HUES64 (cell line): Measurements from ENCODE around the gene TMEM132C.

ENCODE experiments used
- H3K27ac ChIP-seq: 2 replicates; pipeline ENCODE4 v1.7.0; 2013; ENCODE audit warnings: low read depth, low read length, inconsistent platforms
- H3K27me3 ChIP-seq: 2 replicates; pipeline ENCODE4 v1.6.1; 2013; ENCODE audit warnings: mild to moderate bottlenecking, low read length; ENCODE audit not compliant: insufficient read depth
- H3K36me3 ChIP-seq: 2 replicates; pipeline ENCODE4 v1.6.1; 2013; ENCODE audit warnings: mild to moderate bottlenecking, low read length; ENCODE audit not compliant: insufficient read depth
- H3K4me1 ChIP-seq: 2 replicates; pipeline ENCODE4 v1.6.1; 2013; ENCODE audit warnings: mild to moderate bottlenecking, low read length, moderate library complexity; ENCODE audit not compliant: insufficient read depth
- H3K4me3 ChIP-seq: 2 replicates; pipeline ENCODE4 v1.5.1; 2013; ENCODE audit warnings: mild to moderate bottlenecking, low read length, moderate library complexity
- H3K9ac ChIP-seq: 2 replicates; pipeline ENCODE4 v1.6.1; 2013; ENCODE audit warnings: mild to moderate bottlenecking, low read depth, low read length
- H3K9me3 ChIP-seq: 2 replicates; pipeline ENCODE4 v1.6.1; 2013; ENCODE audit warnings: low read depth, low read length; ENCODE audit not compliant: insufficient read depth
- WGBS: fragments of 150-250, 120-280 bp; methylation state at CpG from one replicate; pipeline ENCODE4 v1.1.7; 2013; ENCODE audit warnings: missing lambda C conversion rate; 5-methylcytosine and 5-hydroxymethylcytosine counted together

TMEM132C gene

DNA sequence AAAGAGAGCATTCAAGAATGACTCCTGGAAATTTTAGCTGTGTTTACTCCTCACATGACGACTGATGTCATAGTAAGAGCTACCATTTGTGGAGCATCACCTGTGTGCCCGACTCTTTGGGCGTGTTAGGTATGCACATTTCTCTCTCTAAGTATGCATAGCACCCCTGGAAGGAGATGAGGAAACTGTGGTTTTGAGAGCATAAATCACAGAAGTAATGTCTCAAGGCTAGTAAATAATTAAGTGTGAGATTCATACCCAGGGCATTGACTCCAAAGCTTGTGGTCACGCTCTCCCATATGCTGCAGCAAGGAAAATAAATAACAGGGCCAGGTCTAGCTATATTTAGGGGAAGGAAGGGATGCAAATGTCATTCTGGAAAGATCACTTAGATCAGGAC lies 340.7 kb downstream of the TMEM132C start:
- Histone ChIP-seq H3K9ac (no peak overlapping the region), H3K9me3 (no peaks in the 10 kb centered on the region), H3K4me3 (no peak overlapping the region), H3K4me1 (peaks cover 9% of the 10 kb centered on the region), H3K36me3 (no peaks in the 10 kb centered on the region), H3K27ac (no peak overlapping the region), H3K27me3 (no peaks in the 10 kb centered on the region)
- WGBS = 96% methylated on average over 4 of the region's 4 CpGs

DNA sequence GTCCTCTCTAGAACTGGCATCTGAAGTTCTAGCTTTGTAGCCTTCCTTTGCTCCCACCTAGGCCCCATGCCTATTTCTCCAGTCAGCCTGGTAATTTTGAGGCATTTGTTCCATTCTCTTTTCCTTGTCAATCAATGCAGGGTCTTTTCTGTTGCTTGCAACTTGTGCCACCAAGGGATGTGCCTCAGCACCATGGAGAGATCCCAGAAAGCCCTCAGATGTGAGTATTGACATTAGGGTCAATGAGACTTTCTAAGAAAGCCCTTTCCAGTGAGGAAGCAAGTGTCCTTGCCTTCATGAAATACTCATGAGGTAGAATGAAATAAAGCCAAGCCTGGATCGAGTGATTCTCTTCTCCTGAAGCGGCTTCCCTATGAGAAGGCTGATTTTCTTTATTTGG lies 342.9 kb downstream of the TMEM132C start:
- no peak overlapping the region for H3K27ac ChIP-seq
- no peaks in the 10 kb centered on the region for H3K9me3 ChIP-seq
- WGBS = 92% methylated on average over 2 of the region's 2 CpGs
- no peaks in the 10 kb centered on the region for H3K27me3 ChIP-seq
- peaks cover 9% of the 10 kb centered on the region for H3K4me1 ChIP-seq
- H3K9ac ChIP-seq = no peak overlapping the region
- H3K4me3 ChIP-seq = no peak overlapping the region
- no peaks in the 10 kb centered on the region for H3K36me3 ChIP-seq

DNA sequence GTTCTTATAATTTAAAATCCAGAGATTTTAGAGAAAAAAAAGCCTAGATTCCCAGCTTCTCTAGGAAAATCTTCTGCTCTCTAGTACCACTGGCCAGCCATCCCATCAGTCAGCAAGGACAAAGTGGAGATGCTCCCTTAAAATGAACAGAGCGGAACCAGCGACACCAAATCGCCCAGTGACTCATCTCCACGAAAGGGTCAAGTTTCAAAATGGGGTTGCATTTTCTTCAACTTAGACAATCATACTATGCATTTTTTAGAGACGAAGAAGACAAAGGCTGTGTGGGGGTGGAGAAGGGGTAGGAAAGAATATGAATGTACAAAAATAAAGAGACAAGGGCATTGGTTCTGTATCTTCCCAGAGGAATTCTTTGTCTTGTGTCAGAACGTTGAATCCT lies 344.8 kb downstream of the TMEM132C start:
- H3K27me3 ChIP-seq = no peaks in the 10 kb centered on the region
- H3K9ac ChIP-seq = no peak overlapping the region
- H3K4me1 ChIP-seq = no peaks in the 10 kb centered on the region; the same call in 1 of the 2 replicates
- no peak overlapping the region for H3K27ac ChIP-seq
- no peaks in the 10 kb centered on the region for H3K9me3 ChIP-seq
- no peak overlapping the region for H3K4me3 ChIP-seq
- no peaks in the 10 kb centered on the region for H3K36me3 ChIP-seq
- WGBS = 79% methylated on average over 6 of the region's 6 CpGs

DNA sequence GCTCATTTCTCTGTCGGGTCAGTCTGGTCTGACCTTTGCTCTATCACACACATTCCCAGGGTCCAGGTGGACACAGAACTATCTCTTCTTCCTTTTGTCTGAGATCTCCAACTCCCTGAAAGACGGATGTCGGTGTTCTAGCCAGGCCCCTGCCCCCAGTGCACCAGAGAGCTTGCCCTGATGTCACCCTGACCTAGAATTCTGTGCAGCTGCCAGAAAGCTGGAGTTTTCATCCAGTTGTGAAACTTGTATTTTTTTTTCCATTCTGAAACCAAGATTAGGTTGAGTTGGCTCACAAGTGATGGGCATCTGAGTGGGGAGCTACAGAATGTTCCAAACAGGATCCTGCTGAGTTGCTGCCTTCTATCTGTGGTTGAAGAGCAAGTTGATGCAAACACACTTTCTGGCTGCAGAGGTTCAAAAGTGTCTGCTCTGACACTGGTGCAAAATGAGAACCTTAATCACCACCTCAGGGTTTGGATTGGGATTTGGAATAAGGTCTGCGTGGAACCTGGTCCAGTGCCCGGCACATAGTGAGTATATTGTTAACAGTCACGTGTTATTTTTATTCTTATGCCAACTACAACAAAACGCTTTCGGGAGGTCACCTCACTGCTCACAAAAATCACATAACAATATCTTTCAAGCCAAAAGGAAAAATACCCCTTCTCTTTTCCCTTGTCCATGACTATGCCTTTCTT lies 345.3 kb downstream of the TMEM132C start:
- no peaks in the 10 kb centered on the region for H3K27me3 ChIP-seq
- H3K4me3 ChIP-seq = no peak overlapping the region
- no peaks in the 10 kb centered on the region for H3K9me3 ChIP-seq
- no peaks in the 10 kb centered on the region; the same call in 1 of the 2 replicates for H3K4me1 ChIP-seq
- no peak overlapping the region for H3K27ac ChIP-seq
- H3K9ac ChIP-seq = no peak overlapping the region
- WGBS = 93% methylated on average over 8 of the region's 8 CpGs
- no peaks in the 10 kb centered on the region for H3K36me3 ChIP-seq

DNA sequence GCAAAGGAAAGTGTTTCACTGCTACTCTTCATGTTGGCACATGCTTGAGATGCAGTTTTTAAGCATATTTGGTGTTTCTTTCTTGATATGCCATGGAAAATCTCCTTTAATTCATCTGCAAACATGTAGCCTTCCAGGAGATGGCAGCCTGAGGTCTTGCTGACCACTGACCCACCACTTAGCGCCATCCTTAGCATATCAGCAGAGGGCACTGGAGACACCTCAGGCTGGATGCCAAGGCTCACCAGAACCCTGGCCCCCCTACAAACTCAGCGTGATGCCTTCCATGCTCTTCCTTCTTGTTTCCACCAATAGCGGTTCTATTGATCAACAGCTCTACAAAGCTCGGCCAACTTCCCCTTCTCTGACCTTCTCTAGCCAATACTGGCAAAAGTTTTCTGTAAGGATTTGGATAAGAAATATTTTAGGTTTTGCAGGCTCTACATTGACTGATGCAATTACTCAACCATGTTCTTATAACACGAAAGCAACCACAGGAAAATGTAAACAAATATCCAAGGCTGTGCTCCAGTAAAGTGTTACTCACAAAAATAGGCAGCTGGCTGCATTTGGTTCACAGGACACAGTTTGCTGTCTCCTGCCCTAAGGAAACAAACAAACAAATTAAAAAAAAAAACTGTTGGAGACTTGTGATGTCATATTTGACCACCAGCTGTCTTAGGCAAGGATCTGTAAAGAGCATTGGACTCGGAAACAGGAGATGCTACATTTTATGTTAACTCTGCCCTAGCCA lies 347.0 kb downstream of the TMEM132C start:
- Histone ChIP-seq H3K36me3 (no peaks in the 10 kb centered on the region), H3K4me1 (peaks cover 6% of the 10 kb centered on the region), H3K9ac (no peak overlapping the region), H3K4me3 (no peak overlapping the region), H3K27ac (no peak overlapping the region), H3K9me3 (no peaks in the 10 kb centered on the region), H3K27me3 (no peaks in the 10 kb centered on the region)
- 82% methylated on average over 6 of the region's 6 CpGs for WGBS

DNA sequence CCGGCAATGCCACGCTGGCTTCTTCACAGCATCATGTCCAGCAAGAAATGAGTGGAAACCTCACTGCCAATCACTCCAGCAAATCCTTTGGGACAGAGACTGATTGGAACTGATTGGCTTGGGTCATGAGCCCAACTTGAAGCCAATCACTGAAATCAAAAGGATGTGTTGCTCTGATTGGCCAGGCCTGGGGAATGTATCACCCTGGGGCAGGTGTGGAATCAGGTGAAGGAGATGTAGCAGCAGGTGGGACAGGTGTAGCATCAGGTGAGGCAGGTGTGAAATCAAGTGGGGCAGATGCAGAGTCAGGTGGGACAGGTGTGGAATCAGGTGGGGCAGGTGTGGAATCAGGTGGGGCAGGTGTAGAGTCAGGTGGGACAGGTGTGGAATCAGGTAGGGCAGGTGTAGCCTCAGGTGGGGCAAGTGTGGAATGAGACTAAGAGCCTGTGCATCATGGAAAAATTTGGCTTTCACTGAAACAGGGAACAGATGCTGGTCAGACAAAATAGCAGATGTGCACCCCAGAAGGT lies 350.4 kb downstream of the TMEM132C start:
- no peak overlapping the region for H3K4me3 ChIP-seq
- H3K9me3 ChIP-seq = no peaks in the 10 kb centered on the region
- peaks cover 9% of the 10 kb centered on the region; the same call in 1 of the 2 replicates for H3K4me1 ChIP-seq
- no peaks in the 10 kb centered on the region for H3K27me3 ChIP-seq
- no peak overlapping the region for H3K27ac ChIP-seq
- 89% methylated on average over 2 of the region's 2 CpGs for WGBS
- H3K9ac ChIP-seq = no peak overlapping the region
- H3K36me3 ChIP-seq = no peaks in the 10 kb centered on the region

DNA sequence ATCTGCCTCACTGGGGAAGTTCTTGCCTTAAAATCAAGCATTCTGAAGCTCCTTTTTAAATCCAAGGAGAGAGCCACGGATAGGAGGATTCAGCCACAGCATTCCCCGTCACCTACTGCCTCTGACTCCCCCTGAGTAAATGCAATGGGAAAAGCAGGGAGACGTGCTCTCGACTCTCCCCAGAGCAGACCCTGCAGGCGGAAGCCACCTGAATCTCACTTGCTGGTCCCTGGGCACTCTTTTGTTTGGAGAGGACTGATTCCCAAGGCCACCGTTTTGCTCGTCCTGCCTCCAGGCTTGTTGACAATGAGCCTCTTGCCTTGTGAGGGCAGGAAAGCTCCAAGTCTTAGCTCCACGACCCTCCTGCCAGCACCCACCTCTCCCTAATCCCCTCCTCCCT lies 352.3 kb downstream of the TMEM132C start:
- H3K9me3 ChIP-seq = no peaks in the 10 kb centered on the region
- no peaks in the 10 kb centered on the region for H3K27me3 ChIP-seq
- H3K27ac ChIP-seq = no peak overlapping the region
- H3K4me1 ChIP-seq = peaks cover 9% of the 10 kb centered on the region; the same call in 1 of the 2 replicates
- no peak overlapping the region for H3K4me3 ChIP-seq
- H3K9ac ChIP-seq = no peak overlapping the region
- 54% methylated on average over 8 of the region's 8 CpGs for WGBS
- H3K36me3 ChIP-seq = no peaks in the 10 kb centered on the region

DNA sequence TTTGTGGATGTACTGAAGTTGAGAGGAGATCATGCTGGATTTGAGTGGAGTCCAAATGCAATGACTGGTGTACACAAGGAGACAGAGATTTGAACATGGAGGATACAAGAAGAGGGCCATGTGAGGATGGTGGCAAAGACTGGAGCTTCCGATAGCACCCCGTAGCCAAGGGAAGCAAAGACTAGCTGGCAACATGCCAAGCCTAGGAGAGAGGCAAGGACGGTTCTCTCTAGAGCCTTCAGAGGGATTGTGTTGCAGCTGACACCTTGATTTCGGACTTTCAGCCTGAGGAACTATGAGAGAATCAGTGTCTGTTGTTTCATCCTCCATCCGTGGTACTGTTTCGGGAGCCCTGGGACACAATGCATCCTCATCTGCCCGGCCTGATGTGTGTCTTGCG lies 354.3 kb downstream of the TMEM132C start:
- peaks cover 9% of the 10 kb centered on the region; the same call in 1 of the 2 replicates for H3K4me1 ChIP-seq

DNA sequence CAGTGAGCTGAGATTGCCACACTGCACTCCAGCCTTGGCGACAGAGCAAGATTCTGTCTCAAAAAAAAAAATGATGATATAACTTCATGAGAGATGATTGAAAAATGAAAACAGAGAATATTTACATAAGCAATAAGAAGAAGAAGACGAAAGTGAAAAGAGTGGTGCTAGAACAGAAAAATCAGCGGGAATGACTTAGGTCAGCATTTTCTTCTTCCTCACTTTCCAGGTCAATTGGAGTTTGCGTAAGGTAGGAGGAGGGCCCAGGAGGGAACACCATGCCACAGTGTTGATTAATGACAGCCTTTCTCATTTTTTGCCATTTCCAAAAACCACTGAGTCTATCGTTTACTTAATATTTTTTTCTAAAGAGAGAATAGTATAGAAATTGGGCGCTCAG lies 356.8 kb downstream of the TMEM132C start:
- no peaks in the 10 kb centered on the region for H3K27me3 ChIP-seq
- 95% methylated on average over 5 of the region's 6 CpGs for WGBS
- H3K4me1 ChIP-seq = peaks cover 6% of the 10 kb centered on the region; the same call in 1 of the 2 replicates
- H3K9ac ChIP-seq = no peak overlapping the region
- no peaks in the 10 kb centered on the region for H3K36me3 ChIP-seq
- no peak overlapping the region for H3K27ac ChIP-seq
- H3K9me3 ChIP-seq = no peaks in the 10 kb centered on the region
- H3K4me3 ChIP-seq = no peak overlapping the region

More for the DNA sequence above, 354.3 kb downstream of the TMEM132C start:
- no peak overlapping the region for H3K27ac ChIP-seq
- WGBS = 93% methylated on average over 8 of the region's 8 CpGs
- H3K36me3 ChIP-seq = no peaks in the 10 kb centered on the region
- no peak overlapping the region for H3K4me3 ChIP-seq
- H3K27me3 ChIP-seq = no peaks in the 10 kb centered on the region
- H3K9ac ChIP-seq = no peak overlapping the region
- no peaks in the 10 kb centered on the region for H3K9me3 ChIP-seq

DNA sequence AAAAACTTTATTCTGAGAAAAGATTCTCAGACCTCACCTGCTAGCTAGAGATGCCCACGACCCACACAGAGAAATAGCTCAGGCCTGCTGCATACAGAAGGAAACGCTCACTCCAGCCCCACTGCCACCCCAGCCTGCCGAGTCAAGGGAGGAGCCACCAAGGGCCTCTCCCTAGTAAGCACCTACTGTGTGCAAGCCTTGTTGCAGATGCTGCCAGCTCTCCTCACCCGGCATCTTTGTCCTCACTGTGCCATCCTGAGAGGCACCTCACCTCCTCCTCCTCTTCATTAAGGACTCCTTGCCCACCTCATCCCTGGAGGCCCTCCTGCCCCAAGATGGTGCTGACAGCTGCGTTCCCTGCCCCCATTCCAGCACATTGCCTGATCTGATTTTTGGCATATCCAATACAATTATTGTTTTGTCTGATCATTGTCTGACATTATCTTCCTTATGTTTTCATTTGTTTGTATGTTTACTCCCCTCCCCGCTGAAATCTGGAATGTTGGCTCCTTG lies 359.9 kb downstream of the TMEM132C start:
- Histone ChIP-seq H3K4me1 (no peaks in the 10 kb centered on the region), H3K27ac (no peak overlapping the region), H3K36me3 (no peaks in the 10 kb centered on the region), H3K9me3 (no peaks in the 10 kb centered on the region), H3K4me3 (no peak overlapping the region), H3K27me3 (no peaks in the 10 kb centered on the region), H3K9ac (no peak overlapping the region)
- WGBS = 90% methylated on average over 6 of the region's 6 CpGs

DNA sequence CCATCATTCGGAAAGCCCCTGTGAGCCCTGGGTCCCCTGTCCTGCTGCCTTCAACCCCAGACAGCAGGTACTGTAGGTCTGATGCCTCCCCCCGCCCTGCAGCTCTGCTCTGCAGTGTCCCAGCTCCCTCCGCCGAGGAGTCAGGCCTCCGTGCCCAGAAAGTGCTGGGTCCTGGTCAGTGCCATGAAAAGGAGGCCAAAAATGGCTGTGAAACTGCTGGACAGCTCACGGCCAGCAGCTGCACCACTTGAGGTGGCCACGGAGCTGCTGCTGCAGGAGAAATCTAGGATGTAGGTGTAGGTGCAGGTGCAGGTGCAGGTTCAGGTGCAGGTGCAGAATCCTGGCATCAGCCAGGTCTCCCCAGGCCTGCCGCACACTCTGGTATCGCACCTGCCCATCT lies 360.7 kb downstream of the TMEM132C start:
- 90% methylated on average over 9 of the region's 9 CpGs for WGBS
- Histone ChIP-seq H3K36me3 (no peaks in the 10 kb centered on the region), H3K27me3 (no peaks in the 10 kb centered on the region), H3K27ac (no peak overlapping the region), H3K4me1 (no peaks in the 10 kb centered on the region), H3K4me3 (no peak overlapping the region), H3K9me3 (no peaks in the 10 kb centered on the region), H3K9ac (no peak overlapping the region)
